KMS-11 (cell line): ENCODE results near the gene GPHN.

Experiments
- H2AFZ ChIP-seq: fragments of 200-600 bp; sonication (generic); 2 replicates; pipeline ENCODE4 v1.6.1; 2016; ENCODE audit warnings: antibody characterized with exemption, mixed run types, low read depth
- H3K27ac ChIP-seq: fragments of 200-600 bp; sonication (generic); 2 replicates; pipeline ENCODE4 v1.6.1; 2016; ENCODE audit warnings: mild to moderate bottlenecking, mixed run types
- H3K27me3 ChIP-seq: fragments of 200-600 bp; sonication (generic); 2 replicates; pipeline ENCODE4 v1.6.1; 2017; ENCODE audit warnings: mild to moderate bottlenecking, low read depth, mixed run types, moderate library complexity; ENCODE audit not compliant: insufficient read depth
- H3K36me3 ChIP-seq: fragments of 200-600 bp; sonication (generic); 2 replicates; pipeline ENCODE4 v1.6.1; 2017; ENCODE audit warnings: mild to moderate bottlenecking, mixed run types; ENCODE audit not compliant: insufficient read depth
- H3K4me1 ChIP-seq: fragments of 200-600 bp; sonication (generic); 2 replicates; pipeline ENCODE4 v1.6.1; 2016; ENCODE audit warnings: mild to moderate bottlenecking, low read depth, mixed run types; ENCODE audit not compliant: poor library complexity, severe bottlenecking
- H3K4me2 ChIP-seq: fragments of 200-600 bp; sonication (generic); 2 replicates; pipeline ENCODE4 v1.7.0; 2016; ENCODE audit warnings: mild to moderate bottlenecking, mixed run types
- H3K4me3 ChIP-seq: fragments of 200-600 bp; sonication (generic); IDR thresholded peaks from 2 replicates; pipeline ENCODE4 v1.6.1; 2017; ENCODE audit warnings: low read depth, low read length, mixed read lengths; ENCODE audit not compliant: insufficient read depth
- H3K79me2 ChIP-seq: fragments of 200-600 bp; sonication (generic); 2 replicates; pipeline ENCODE4 v1.6.1; 2016; ENCODE audit warnings: low read depth, mixed run types; ENCODE audit not compliant: insufficient read depth
- H3K9ac ChIP-seq: fragments of 200-600 bp; sonication (generic); 2 replicates; pipeline ENCODE4 v1.6.1; 2016; ENCODE audit warnings: mild to moderate bottlenecking, mixed run types
- H4K20me1 ChIP-seq: fragments of 200-600 bp; sonication (generic); 2 replicates; pipeline ENCODE4 v1.6.1; 2016; ENCODE audit warnings: mild to moderate bottlenecking, mixed run types; ENCODE audit not compliant: insufficient read depth
- TF ChIP-seq, protein P1 (sequence below): fragments of 200-600 bp; sonication (generic); conservative IDR thresholded peaks from 2 replicates; pipeline ENCODE4 v1.6.1; 2017; ENCODE audit warnings: low read depth, mild to moderate bottlenecking, antibody characterized with exemption, low read length, moderate library complexity, mixed read lengths

GPHN gene

DNA sequence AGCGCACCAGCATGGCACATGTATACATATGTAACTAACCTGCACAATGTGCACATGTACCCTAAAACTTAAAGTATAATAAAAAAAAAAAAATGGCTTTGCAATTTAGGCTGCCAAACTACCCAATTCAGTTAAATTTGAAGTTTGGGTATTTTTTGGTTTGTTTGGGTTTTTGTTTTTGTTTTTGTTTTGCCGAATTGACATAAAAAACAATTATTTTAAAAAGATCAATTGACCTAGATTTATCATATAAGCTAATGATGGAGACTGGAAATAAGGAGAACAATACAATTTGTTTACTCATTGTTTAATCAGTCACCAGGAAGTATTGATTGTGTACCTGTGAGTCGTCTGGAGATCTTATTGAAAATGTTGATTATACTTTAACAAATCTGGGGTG, 619.2 kb downstream of the GPHN start:
- H3K27ac ChIP-seq: no peak overlapping the region
- H3K4me1 ChIP-seq: no peaks in the 10 kb centered on the region
- no peaks in the 10 kb centered on the region for H3K79me2 ChIP-seq
- H2AFZ ChIP-seq: no peak overlapping the region
- H4K20me1 ChIP-seq: no peaks in the 10 kb centered on the region
- H3K36me3 ChIP-seq: no peaks in the 10 kb centered on the region
- no peak overlapping the region for H3K9ac ChIP-seq
- TF ChIP-seq, protein P1, sequence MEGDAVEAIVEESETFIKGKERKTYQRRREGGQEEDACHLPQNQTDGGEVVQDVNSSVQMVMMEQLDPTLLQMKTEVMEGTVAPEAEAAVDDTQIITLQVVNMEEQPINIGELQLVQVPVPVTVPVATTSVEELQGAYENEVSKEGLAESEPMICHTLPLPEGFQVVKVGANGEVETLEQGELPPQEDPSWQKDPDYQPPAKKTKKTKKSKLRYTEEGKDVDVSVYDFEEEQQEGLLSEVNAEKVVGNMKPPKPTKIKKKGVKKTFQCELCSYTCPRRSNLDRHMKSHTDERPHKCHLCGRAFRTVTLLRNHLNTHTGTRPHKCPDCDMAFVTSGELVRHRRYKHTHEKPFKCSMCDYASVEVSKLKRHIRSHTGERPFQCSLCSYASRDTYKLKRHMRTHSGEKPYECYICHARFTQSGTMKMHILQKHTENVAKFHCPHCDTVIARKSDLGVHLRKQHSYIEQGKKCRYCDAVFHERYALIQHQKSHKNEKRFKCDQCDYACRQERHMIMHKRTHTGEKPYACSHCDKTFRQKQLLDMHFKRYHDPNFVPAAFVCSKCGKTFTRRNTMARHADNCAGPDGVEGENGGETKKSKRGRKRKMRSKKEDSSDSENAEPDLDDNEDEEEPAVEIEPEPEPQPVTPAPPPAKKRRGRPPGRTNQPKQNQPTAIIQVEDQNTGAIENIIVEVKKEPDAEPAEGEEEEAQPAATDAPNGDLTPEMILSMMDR: no peak
- H3K4me2 ChIP-seq: no peak overlapping the region
- no peak overlapping the region for H3K4me3 ChIP-seq
- no peaks in the 10 kb centered on the region for H3K27me3 ChIP-seq

DNA sequence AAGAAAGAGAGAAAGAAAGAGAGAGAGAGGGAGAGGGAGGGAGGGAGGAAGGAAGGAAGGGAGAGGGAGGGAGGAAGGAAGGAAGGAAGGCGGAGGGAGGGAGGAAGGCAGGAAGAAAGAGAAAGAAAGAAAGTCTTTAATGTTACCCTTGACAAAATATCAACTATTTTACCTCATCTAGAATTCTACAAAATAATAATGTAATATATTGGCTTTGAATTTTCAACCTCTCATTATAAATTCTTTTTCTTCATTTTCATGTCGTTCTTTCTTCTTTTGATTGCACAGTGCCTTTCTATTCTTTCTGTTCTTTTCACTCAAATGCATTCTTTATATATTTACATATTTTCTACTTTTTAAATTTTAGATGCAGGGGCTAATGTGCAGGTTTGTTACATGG, 621.8 kb downstream of the GPHN start:
- Histone ChIP-seq H3K4me1 (no peaks in the 10 kb centered on the region), H3K36me3 (no peaks in the 10 kb centered on the region), H3K27ac (no peak overlapping the region), H3K79me2 (no peaks in the 10 kb centered on the region), H3K9ac (no peak overlapping the region), H3K4me2 (no peak overlapping the region), H3K27me3 (no peaks in the 10 kb centered on the region), H3K4me3 (no peak overlapping the region), H4K20me1 (no peaks in the 10 kb centered on the region), H2AFZ (no peak overlapping the region)
- TF ChIP-seq, protein P1: no peak

DNA sequence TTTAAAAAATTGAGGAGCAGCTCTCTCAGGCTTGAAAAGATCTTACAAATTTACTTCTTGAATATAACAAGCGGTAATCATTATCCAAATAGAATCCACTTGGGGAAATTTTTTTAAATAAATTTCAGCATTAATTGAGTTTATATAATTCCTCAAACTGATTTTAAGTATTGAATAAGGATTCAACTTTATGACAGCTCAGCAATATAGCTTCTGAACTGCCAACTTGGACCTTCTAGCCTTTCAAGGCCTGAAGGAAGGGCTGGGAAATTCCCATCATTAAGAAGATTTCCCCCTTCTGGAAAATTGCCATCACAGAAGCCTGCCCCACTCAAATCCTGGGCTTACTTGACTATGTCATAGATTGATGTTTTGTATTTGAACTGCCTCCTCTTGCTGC, 623.7 kb downstream of the GPHN start:
- H3K27me3 ChIP-seq: no peaks in the 10 kb centered on the region
- H2AFZ ChIP-seq: no peak overlapping the region
- no peaks in the 10 kb centered on the region for H3K36me3 ChIP-seq
- no peak overlapping the region for H3K4me3 ChIP-seq
- H3K4me2 ChIP-seq: no peak overlapping the region
- H3K9ac ChIP-seq: no peak overlapping the region
- no peaks in the 10 kb centered on the region for H3K4me1 ChIP-seq
- TF ChIP-seq, protein P1: no peak
- no peaks in the 10 kb centered on the region for H3K79me2 ChIP-seq
- no peak overlapping the region for H3K27ac ChIP-seq
- H4K20me1 ChIP-seq: no peaks in the 10 kb centered on the region

DNA sequence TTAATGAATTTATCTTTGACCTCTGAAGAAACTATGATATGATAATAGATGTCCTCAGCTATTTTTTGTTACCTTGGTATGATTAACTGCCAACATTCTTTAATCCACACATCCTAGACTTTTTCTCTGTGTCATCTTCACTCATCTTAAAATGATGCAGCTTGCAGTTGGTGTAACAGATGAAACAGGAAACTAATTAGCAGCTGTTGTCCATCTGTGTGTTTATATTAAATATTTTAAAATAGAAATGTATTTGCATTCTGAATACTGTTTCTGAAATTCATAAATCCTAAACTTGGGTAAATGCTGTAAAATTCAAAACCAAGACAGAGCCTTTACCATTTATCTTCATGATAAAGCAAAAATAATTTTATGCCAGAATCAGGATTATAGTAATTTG, 625.2 kb downstream of the GPHN start:
- Histone ChIP-seq H3K36me3 (no peaks in the 10 kb centered on the region), H3K79me2 (no peaks in the 10 kb centered on the region), H3K4me3 (no peak overlapping the region), H3K27ac (no peak overlapping the region), H3K27me3 (no peaks in the 10 kb centered on the region), H3K4me2 (no peak overlapping the region), H3K4me1 (no peaks in the 10 kb centered on the region), H4K20me1 (no peaks in the 10 kb centered on the region), H2AFZ (no peak overlapping the region), H3K9ac (no peak overlapping the region)
- TF ChIP-seq, protein P1: no peak
